Measurements from ENCODE around the gene DEPDC7. TPM values are rescaled to one million over a fixed set of nuclear protein-coding genes. Genes with fewer than 3 reads are reported as not detected.
"Not testable (repeated sequence)": the region's sequence is repeated elsewhere in the genome, so short reads cannot be mapped to it uniquely, and the experiment has no call there.

The DEPDC7 gene
- total RNA-seq, 1 experiment from 2014 or later = 5.6 TPM

DNA sequence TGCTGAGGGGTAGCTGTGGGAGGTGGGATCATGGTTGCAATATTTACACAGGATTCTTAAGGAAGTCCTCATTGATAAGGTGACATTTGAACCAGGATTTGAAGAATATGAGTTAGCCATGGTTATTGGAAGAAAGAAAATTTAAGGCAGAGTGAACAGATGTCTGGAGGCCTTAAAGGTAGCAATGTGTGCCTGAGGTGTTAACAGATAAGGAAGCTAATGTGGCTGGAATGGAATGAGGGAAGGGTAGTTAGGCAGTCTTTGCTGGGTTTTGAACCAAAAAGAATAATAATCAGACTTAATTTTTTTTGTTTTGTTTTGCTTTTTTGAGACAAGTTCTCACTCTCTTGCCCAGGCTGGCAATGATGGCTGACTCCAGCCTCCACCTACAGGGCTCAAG, 9.7 kb upstream of the DEPDC7 start:
- Histone ChIP-seq H3K27me3 (ENCODE audit: control insufficient read depth, insufficient read depth, low read length) (no peaks in the 10 kb centered on the region), H3K36me3 (replicated peaks; ENCODE audit: control insufficient read depth, insufficient read depth, low read length) (no peaks in the 10 kb centered on the region), H3K4me3 (ENCODE audit: insufficient read depth, low read depth, low read length) (no peak overlapping the region)
- no peak for DNase-seq

DNA sequence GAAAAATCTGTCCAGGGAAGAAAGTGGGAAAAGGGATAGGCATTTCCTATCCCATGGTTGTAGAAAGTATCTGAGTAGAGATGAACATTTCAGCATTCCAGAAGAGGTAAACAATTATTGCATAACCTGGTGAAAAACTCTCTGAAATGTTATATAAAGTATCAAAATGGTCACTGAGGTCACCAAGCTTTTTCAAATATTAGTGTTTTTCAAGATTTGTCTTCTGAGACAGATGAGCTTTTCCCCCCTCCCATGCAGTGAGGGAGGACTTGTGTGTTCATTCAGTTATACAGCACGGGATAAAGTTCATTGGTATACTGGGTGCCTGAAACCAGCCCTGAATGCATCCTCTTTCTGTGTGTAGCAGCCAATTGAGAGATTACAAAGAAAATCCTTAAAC, 1.9 kb upstream of the DEPDC7 start:
- DNase-seq = no peak
- Histone ChIP-seq H3K27me3 (ENCODE audit: control insufficient read depth, insufficient read depth, low read length) (peaks cover 11% of the 10 kb centered on the region), H3K4me3 (ENCODE audit: insufficient read depth, low read depth, low read length) (no peak overlapping the region), H3K36me3 (replicated peaks; ENCODE audit: control insufficient read depth, insufficient read depth, low read length) (no peaks in the 10 kb centered on the region)

DNA sequence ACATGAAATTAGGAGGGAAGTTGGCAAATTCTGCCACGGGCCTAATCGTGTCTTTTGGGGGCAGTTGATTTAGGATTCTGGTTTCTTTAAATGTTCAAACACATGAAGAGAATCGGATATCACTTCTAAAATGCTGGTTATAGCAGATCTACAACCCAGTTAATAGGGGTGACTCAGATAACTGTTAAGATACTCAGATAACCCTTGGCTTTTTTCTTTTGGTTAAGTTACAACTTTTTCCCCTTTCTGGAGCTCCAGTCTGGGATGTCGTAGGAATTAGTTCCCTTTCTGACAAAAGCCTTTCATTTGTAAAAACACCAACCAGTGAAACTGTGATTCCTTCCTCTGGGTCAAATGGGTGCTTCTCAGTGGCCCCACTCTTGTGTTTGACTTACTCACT, 976 bp downstream of the DEPDC7 start:
- peaks cover 11% of the 10 kb centered on the region for H3K27me3 ChIP-seq (ENCODE audit: control insufficient read depth, insufficient read depth, low read length)
- no peak overlapping the region for H3K4me3 ChIP-seq (ENCODE audit: insufficient read depth, low read depth, low read length)
- no peak for DNase-seq
- no peaks in the 10 kb centered on the region for H3K36me3 ChIP-seq (replicated peaks; ENCODE audit: control insufficient read depth, insufficient read depth, low read length)

DNA sequence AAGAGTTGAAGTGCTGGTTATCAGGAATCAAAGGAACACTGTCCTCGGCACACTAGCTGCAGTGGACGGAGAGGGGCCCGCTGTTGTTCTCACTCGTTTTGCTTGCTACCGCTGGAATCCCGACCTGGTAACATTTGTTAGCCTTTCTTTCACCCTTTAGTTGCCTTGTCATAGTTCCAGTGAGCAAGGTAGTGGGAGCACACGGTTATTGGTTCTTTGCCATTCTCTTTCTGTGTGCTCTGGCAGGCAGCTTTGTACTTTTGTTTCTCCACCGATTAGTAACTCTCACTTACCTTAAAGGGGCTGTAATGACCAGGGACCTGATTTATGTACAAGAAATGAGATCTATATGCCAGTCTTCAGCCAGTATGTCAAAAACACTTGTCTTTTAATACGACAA, 1.8 kb downstream of the DEPDC7 start:
- DNase-seq = no peak
- H3K4me3 ChIP-seq (ENCODE audit: insufficient read depth, low read depth, low read length) = no peak overlapping the region; the same call in 1 of the 2 replicates
- peaks cover 11% of the 10 kb centered on the region for H3K27me3 ChIP-seq (ENCODE audit: control insufficient read depth, insufficient read depth, low read length)
- H3K36me3 ChIP-seq (replicated peaks; ENCODE audit: control insufficient read depth, insufficient read depth, low read length) = no peaks in the 10 kb centered on the region

DNA sequence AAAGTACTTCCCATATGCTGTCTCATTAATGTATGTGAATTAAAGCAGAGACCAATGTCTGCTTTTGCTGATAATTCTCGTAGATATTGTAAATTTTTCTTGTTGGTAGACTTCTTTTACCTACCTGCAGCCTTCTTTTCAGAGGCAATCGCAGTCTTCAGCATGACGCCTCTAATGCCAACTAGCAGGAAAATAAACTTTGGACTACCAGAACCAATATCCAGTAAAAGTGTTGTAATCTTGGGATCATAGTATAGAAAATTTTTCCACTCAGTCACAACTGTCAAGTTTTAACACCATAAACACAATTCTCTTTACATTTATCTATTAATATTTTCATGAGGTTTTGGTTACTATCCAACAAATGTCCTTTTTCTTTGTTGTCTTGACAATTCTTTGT, 2.3 kb downstream of the DEPDC7 start:
- Histone ChIP-seq H3K4me3 (ENCODE audit: insufficient read depth, low read depth, low read length) (no peak overlapping the region), H3K36me3 (replicated peaks; ENCODE audit: control insufficient read depth, insufficient read depth, low read length) (no peaks in the 10 kb centered on the region), H3K27me3 (ENCODE audit: control insufficient read depth, insufficient read depth, low read length) (peaks cover 11% of the 10 kb centered on the region)
- no peak for DNase-seq

DNA sequence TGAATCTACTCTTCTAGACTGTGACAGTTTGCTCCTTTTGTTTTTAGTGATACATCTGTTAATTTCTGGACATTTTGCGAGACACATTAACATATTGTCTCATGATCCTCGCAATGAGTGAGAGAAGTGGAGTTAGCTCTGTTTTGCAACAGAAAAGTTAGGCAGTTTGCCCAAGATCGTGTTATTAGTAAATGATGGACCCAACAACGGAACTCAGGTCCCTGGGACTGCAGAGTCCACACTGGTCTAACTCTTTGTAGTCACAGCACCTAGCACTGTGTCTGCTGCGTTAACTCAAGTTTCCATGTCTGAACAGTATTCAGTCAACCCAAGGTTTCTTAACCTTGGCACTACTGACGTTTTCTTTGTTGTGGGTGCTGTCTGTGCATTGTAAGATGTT, 3.2 kb downstream of the DEPDC7 start:
- Histone ChIP-seq H3K4me3 (ENCODE audit: insufficient read depth, low read depth, low read length) (no peak overlapping the region), H3K27me3 (ENCODE audit: control insufficient read depth, insufficient read depth, low read length) (peaks cover 11% of the 10 kb centered on the region), H3K36me3 (replicated peaks; ENCODE audit: control insufficient read depth, insufficient read depth, low read length) (no peaks in the 10 kb centered on the region)
- no peak for DNase-seq

DNA sequence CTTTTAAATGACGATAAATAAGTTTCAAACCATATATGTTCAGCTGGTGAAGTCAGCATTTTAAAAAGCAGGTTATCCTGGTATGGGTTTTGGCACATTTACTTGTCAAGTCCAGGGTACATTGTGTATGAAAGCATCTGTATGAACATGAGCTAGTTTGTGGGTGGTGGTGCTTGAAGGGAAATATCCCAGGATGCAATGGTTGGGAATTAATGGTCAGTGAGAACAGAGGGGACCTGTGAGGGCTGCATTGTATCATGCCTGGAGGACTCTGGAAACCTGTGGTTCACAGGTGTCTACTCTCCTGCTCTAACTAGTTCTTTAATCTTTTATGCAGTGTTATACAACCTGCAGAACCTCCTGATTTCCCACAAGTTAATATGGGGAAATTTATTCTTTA, 5.8 kb downstream of the DEPDC7 start:
- H3K36me3 ChIP-seq (replicated peaks; ENCODE audit: control insufficient read depth, insufficient read depth, low read length) = no peaks in the 10 kb centered on the region
- no peak for DNase-seq
- no peak overlapping the region for H3K4me3 ChIP-seq (ENCODE audit: insufficient read depth, low read depth, low read length)

DNA sequence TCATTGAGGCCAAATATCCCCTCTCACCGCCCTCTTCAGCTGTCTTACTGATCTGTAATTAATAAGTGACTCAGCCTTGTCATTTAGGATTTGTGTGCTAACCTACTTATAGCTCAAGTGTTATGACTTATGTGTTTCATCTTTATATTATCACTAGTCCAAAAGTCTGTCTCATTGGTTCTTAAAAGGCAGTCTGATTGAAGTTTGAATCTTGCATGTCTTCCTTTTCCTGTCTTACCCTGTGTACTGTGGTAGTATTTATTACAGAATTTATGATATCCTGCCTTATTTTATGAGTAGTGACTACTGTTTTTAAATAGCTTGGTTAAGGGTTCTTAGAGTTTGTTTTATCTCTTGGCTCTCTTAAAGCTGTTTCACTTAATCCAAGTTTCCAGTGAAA, 6.3 kb downstream of the DEPDC7 start:
- H3K36me3 ChIP-seq (replicated peaks; ENCODE audit: control insufficient read depth, insufficient read depth, low read length) = no peaks in the 10 kb centered on the region
- DNase-seq = no peak
- H3K27me3 ChIP-seq (ENCODE audit: control insufficient read depth, insufficient read depth, low read length) = peaks cover 3% of the 10 kb centered on the region; the same call in 1 of the 2 replicates
- no peak overlapping the region for H3K4me3 ChIP-seq (ENCODE audit: insufficient read depth, low read depth, low read length)

More for the DNA sequence above, 5.8 kb downstream of the DEPDC7 start:
- H3K27me3 ChIP-seq (ENCODE audit: control insufficient read depth, insufficient read depth, low read length) = peaks cover 6% of the 10 kb centered on the region; the same call in 1 of the 2 replicates

DNA sequence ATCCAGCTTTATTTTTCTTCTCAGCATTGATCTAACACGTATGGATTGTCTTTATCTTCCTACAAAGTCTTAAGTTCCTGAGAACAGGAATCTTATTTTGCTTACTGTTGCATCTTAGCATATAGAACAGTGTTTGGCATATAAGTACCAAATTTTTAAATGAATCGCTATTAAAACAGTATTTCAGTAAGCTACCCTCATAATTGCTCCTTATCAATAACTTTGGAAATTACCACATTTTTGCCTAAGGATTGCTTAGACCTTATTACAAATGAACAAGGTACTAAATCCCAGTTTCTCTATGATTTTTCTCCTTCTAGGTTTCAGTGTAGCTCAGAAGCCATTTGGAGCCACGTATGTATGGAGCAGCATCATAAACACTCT, 9.7 kb downstream of the DEPDC7 start:
- Histone ChIP-seq H3K36me3 (replicated peaks; ENCODE audit: control insufficient read depth, insufficient read depth, low read length) (no peaks in the 10 kb centered on the region), H3K27me3 (ENCODE audit: control insufficient read depth, insufficient read depth, low read length) (no peaks in the 10 kb centered on the region), H3K4me3 (ENCODE audit: insufficient read depth, low read depth, low read length) (no peak overlapping the region)
- DNase-seq = no peak

DNA sequence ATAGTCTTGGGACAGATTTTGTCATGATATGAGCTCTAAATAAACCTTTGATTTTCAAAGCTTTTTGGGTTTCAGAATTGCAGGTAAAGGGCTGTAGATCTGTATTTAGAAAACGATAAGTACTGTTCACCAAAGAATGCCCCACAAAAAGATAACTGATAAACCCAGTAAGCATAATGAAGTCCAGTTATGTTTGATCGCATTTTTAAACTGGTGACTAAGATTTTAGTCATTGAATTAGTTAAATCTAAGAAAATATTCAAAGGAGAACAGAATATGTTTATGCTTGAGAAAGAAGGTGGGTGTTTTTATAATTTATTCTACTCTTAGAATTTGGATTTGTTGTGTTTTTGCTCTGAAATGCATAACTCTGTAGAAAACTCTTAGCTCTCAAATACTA, 11.6 kb downstream of the DEPDC7 start:
- no peaks in the 10 kb centered on the region for H3K36me3 ChIP-seq (replicated peaks; ENCODE audit: control insufficient read depth, insufficient read depth, low read length)
- no peaks in the 10 kb centered on the region for H3K27me3 ChIP-seq (ENCODE audit: control insufficient read depth, insufficient read depth, low read length)
- DNase-seq = no peak
- no peak overlapping the region for H3K4me3 ChIP-seq (ENCODE audit: insufficient read depth, low read depth, low read length)

DNA sequence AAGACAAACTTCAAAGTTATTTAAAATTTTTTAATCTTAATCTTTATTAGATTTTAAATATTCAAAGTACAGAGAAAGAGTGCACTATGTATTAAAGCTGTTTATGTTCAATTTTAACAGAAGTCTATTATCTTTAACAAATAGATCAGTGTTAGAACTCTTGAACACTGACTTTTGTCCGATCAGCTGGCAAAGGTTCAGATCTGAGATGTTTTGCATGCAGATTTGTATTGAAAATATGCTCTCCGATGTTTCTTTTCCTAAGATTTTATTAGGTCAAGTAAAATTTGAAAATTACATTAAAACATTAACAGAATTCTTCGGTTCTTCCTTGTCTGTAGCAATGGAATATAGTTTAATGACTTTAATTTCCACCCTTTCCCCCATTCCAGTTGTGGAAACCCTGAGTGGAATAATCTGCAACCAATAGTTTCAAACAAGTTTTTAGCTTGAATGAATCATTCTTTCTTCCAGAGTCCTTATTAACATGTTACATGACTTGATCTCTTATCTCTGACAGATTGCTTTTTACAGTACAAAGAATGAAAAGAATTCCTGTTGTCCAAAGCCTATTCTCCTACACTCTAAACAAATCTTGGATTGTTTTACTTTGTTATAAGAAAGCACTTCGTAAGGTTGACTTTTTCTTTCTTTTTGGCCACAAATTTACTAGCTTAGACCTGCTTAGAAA, 12.3 kb downstream of the DEPDC7 start:
- Histone ChIP-seq H3K36me3 (replicated peaks; ENCODE audit: control insufficient read depth, insufficient read depth, low read length) (no peaks in the 10 kb centered on the region), H3K4me3 (ENCODE audit: insufficient read depth, low read depth, low read length) (no peak overlapping the region), H3K27me3 (ENCODE audit: control insufficient read depth, insufficient read depth, low read length) (no peaks in the 10 kb centered on the region)
- no peak for DNase-seq

DNA sequence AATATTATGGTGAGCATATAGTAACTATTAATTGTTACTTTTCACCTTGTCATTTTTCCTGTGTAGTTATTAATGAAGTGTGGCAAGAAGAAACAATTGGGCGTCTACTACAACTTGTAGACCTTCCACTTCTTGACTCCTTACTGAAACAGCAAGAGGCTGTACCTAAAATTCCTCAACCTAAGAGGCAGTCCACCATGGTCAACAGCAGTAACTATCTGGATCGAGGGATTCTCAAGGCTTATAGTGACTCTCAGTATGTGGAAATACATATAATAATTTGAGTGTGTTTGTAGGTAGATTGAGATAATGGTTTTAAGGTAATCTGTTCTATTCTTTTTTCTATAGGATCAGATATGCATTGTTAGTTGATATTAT, 12.8 kb downstream of the DEPDC7 start:
- Histone ChIP-seq H3K36me3 (replicated peaks; ENCODE audit: control insufficient read depth, insufficient read depth, low read length) (no peaks in the 10 kb centered on the region), H3K4me3 (ENCODE audit: insufficient read depth, low read depth, low read length) (no peak overlapping the region), H3K27me3 (ENCODE audit: control insufficient read depth, insufficient read depth, low read length) (no peaks in the 10 kb centered on the region)
- no peak for DNase-seq

DNA sequence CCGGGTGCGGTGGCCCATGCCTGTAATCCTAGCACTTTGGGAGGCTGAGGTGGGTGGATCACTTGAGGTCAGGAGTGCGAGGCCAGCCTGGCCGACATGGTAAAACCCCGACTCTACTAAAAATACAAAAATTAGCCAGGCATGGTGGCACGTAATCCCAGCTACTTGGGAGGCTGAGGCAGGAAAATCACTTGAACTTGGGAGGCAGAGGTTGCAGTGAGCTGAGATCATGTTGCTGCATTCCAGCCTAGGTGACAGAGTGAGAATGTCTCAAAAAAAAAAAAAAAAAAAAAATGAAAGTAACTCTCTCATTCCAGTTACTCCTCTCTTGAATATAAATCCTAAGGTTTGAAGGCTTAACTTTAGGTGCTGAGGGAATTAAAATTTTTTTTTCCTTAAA, 13.5 kb downstream of the DEPDC7 start:
- H3K36me3 ChIP-seq (replicated peaks; ENCODE audit: control insufficient read depth, insufficient read depth, low read length); H3K27me3 ChIP-seq (ENCODE audit: control insufficient read depth, insufficient read depth, low read length); H3K4me3 ChIP-seq (ENCODE audit: insufficient read depth, low read depth, low read length); DNase-seq: not testable (repeated sequence)

DNA sequence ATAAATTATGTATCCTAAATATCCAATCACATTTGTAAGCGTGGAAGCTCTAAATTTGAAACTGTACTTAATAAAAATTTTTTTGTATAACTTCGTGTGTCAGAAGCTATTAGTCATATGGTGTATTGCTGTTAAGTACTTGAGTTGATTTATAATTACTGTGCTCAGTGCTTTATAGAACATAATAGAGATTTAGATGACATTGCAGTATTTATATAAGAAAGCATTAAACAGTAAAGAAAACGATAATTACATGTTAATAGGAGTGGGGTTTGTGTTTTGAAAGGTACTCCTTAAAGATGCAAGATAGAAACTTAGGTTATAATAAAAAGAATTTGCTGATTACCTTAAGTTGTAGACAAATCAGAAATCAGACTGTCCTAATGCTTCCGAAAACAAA, 17.8 kb downstream of the DEPDC7 start:
- no peak for DNase-seq
- Histone ChIP-seq H3K36me3 (replicated peaks; ENCODE audit: control insufficient read depth, insufficient read depth, low read length) (no peaks in the 10 kb centered on the region), H3K4me3 (ENCODE audit: insufficient read depth, low read depth, low read length) (no peak overlapping the region), H3K27me3 (ENCODE audit: control insufficient read depth, insufficient read depth, low read length) (no peaks in the 10 kb centered on the region)

DNA sequence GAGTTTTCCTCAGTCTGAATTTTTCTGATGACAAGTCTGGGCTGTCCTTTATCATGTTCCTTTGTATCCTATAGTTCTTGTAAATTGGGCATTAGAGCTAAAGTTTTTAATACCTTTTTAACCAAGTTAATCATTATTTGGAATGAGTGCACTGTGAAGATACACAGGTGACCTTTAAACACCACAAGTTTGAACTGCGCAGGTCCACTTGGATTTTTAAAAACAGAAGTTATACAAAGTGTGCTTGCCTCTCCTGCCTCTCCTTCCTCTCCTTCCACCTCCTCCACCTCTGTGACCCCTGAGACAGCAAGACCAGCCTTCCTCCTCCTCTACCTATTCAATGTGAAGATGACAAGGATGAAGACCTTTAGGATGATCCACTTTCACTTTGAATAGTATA, 19.3 kb downstream of the DEPDC7 start:
- no peak for DNase-seq
- H3K4me3 ChIP-seq (ENCODE audit: insufficient read depth, low read depth, low read length) = no peak overlapping the region
- H3K27me3 ChIP-seq (ENCODE audit: control insufficient read depth, insufficient read depth, low read length) = no peaks in the 10 kb centered on the region; the same call in 1 of the 2 replicates
- no peaks in the 10 kb centered on the region for H3K36me3 ChIP-seq (replicated peaks; ENCODE audit: control insufficient read depth, insufficient read depth, low read length)

Data from H7 (cell line).